Measurements from ENCODE around the gene RFNG.

- TF ChIP-seq EP300 (IDR thresholded peaks at IDR 0.05): no peak
- no peak for TF ChIP-seq CTCF (IDR thresholded peaks at IDR 0.05)
Measured at GRCh38 chr17:82054351-82055022, 2.9 kb upstream of the RFNG start.
